SK-N-MC (cell line): Measurements from ENCODE around the gene DPH5.

ENCODE experiments used
- EZH2 ChIP-seq: fragments of 200-600 bp; sonication (generic); IDR thresholded peaks from one replicate; pipeline ENCODE4 v1.6.1; 2017; ENCODE audit warnings: antibody characterized with exemption
- FOXP2 ChIP-seq: optimal IDR thresholded peaks from 2 replicates; pipeline ENCODE3; 2011; ENCODE audit warnings: mild to moderate bottlenecking, moderate library complexity; ENCODE audit not compliant: insufficient read depth; ENCODE audit errors: extremely low read length, control extremely low read depth
- POLR2AphosphoS5 ChIP-seq: IDR thresholded peaks from 2 replicates; pipeline ENCODE4 v1.6.1; 2012; ENCODE audit warnings: mild to moderate bottlenecking, low read depth, low read length, borderline replicate concordance

DNA sequence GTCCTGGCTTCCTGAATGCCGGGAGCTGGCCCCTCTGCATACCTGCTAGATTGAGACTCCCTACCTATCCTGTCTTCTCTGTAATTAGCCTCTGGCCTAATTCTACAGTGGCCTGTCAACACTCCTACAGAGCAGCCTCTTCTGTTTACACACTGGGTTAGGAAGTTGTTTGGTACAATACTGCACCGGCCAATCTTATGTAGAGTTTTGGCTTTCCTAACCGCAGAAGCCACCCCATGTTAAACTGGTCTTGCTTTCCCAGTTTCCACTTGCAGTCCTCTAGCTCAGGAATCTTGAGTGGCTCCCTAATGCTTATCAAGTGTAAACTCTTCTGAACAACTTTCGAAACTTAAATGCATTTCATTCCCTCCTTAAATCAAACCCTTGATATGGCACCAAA lies 42.8 kb downstream of the DPH5 start:
- TF ChIP-seq POLR2AphosphoS5 (no peak), EZH2 (no peak), FOXP2 (no peak)
